Hematopoietic multipotent progenitor cell treated with erythropoietin and hydrocortisone succinate and interleukin-3 and kit ligand, for 8 days (in vitro differentiated cells): ENCODE results near the gene FRAT2.
"Not testable (repeated sequence)": the region's sequence is repeated elsewhere in the genome, so short reads cannot be mapped to it uniquely, and the experiment has no call there.

ENCODE experiments used
- DNase-seq: peaks from one replicate; pipeline ENCODE4 v3.0.0-alpha.2; 2015

Gene FRAT2

GRCh38 chr10:97355571-97355975 is 21.0 kb upstream of the FRAT2 start:
- DNase-seq: peak; percentile 44

GRCh38 chr10:97353945-97354344 is 19.4 kb upstream of the FRAT2 start:
- DNase-seq: no peak

GRCh38 chr10:97349752-97350513 is 15.4 kb upstream of the FRAT2 start:
- no peak for DNase-seq

- DNase-seq: peak; percentile 18
These were observed 12.8 kb upstream of the FRAT2 start for GRCh38 chr10:97347317-97347716.

- DNase-seq: not testable (repeated sequence)
These were observed 9.1 kb upstream of the FRAT2 start for GRCh38 chr10:97343664-97344063.

GRCh38 chr10:97341416-97341815 is 6.9 kb upstream of the FRAT2 start:
- DNase-seq: no peak

- DNase-seq: no peak
These were observed 3.5 kb upstream of the FRAT2 start for GRCh38 chr10:97338041-97338440.

- DNase-seq: no peak
These were observed 2.7 kb upstream of the FRAT2 start for GRCh38 chr10:97336942-97337831.

GRCh38 chr10:97336446-97336845 is 1.9 kb upstream of the FRAT2 start:
- DNase-seq: no peak

GRCh38 chr10:97336006-97336405 is 1.5 kb upstream of the FRAT2 start:
- no peak for DNase-seq

- peak; percentile 15 for DNase-seq
These were observed 675 bp upstream of the FRAT2 start for GRCh38 chr10:97335188-97335619.

GRCh38 chr10:97333601-97334369 is 744 bp downstream of the FRAT2 start:
- peak; percentile 61 for DNase-seq

- DNase-seq: peak; percentile 74
These were observed 1.3 kb downstream of the FRAT2 start for GRCh38 chr10:97333351-97333600.

- DNase-seq: peak; percentile 62
These were observed 1.8 kb downstream of the FRAT2 start for GRCh38 chr10:97332591-97333350.

GRCh38 chr10:97331153-97331703 is 3.3 kb downstream of the FRAT2 start:
- peak; percentile 53 for DNase-seq

GRCh38 chr10:97329766-97330165 is 4.8 kb downstream of the FRAT2 start:
- DNase-seq: peak; percentile 66

- DNase-seq: peak; percentile 72
These were observed 5.7 kb downstream of the FRAT2 start for GRCh38 chr10:97328646-97329453.

GRCh38 chr10:97327348-97328294 is 6.9 kb downstream of the FRAT2 start:
- DNase-seq: peak; percentile 70

GRCh38 chr10:97325754-97326153 is 8.8 kb downstream of the FRAT2 start:
- no peak for DNase-seq

GRCh38 chr10:97323501-97323900 is 11.0 kb downstream of the FRAT2 start:
- no peak for DNase-seq
